ENCODE results near the gene MCF2L.
"Not testable (repeated sequence)": the region's sequence is repeated elsewhere in the genome, so short reads cannot be mapped to it uniquely, and the experiment has no call there.

MCF2L gene

GRCh38 chr13:113075711-113076110 lies 106.7 kb downstream of the MCF2L start:
- no peak overlapping the region for H3K4me3 Mint-ChIP-seq
- H3K36me3 Mint-ChIP-seq (ENCODE audit: low read depth), result no peaks in the 10 kb centered on the region
- H3K27ac Mint-ChIP-seq, result no peak overlapping the region
- H3K4me1 Mint-ChIP-seq (ENCODE audit: low read depth), result no peaks in the 10 kb centered on the region
- H3K27me3 Mint-ChIP-seq (ENCODE audit: low read depth), result peaks cover 4% of the 10 kb centered on the region
- H3K9me3 Mint-ChIP-seq, result no peaks in the 10 kb centered on the region

- Mint-ChIP-seq H3K4me1 (ENCODE audit: low read depth) (no peaks in the 10 kb centered on the region), H3K9me3 (no peaks in the 10 kb centered on the region), H3K27ac (no peak overlapping the region), H3K36me3 (ENCODE audit: low read depth) (no peaks in the 10 kb centered on the region), H3K4me3 (no peak overlapping the region), H3K27me3 (ENCODE audit: low read depth) (peaks cover 4% of the 10 kb centered on the region)
These were observed 107.8 kb downstream of the MCF2L start for GRCh38 chr13:113076681-113077401.

GRCh38 chr13:113077566-113077952 lies 108.5 kb downstream of the MCF2L start:
- Mint-ChIP-seq H3K4me3 (no peak overlapping the region), H3K9me3 (no peaks in the 10 kb centered on the region), H3K36me3 (ENCODE audit: low read depth) (no peaks in the 10 kb centered on the region), H3K4me1 (ENCODE audit: low read depth) (no peaks in the 10 kb centered on the region), H3K27me3 (ENCODE audit: low read depth) (peaks cover 4% of the 10 kb centered on the region), H3K27ac (no peak overlapping the region)

- H3K4me3 Mint-ChIP-seq, result no peak overlapping the region
- H3K27ac Mint-ChIP-seq, result no peak overlapping the region
- H3K27me3 Mint-ChIP-seq (ENCODE audit: low read depth), result no peaks in the 10 kb centered on the region
- H3K36me3 Mint-ChIP-seq (ENCODE audit: low read depth), result no peaks in the 10 kb centered on the region
- H3K9me3 Mint-ChIP-seq, result no peaks in the 10 kb centered on the region
- H3K4me1 Mint-ChIP-seq (ENCODE audit: low read depth), result no peaks in the 10 kb centered on the region
These were observed 109.2 kb downstream of the MCF2L start for GRCh38 chr13:113077953-113078901.

- H3K9me3 Mint-ChIP-seq, result no peaks in the 10 kb centered on the region
- no peak overlapping the region for H3K27ac Mint-ChIP-seq
- H3K27me3 Mint-ChIP-seq (ENCODE audit: low read depth), result no peaks in the 10 kb centered on the region
These were observed 110.1 kb downstream of the MCF2L start for GRCh38 chr13:113078902-113079780.

GRCh38 chr13:113079781-113080080 lies 110.7 kb downstream of the MCF2L start:
- not testable (repeated sequence) for H3K4me3 Mint-ChIP-seq; H3K4me1 Mint-ChIP-seq (ENCODE audit: low read depth); H3K36me3 Mint-ChIP-seq (ENCODE audit: low read depth); H3K27ac Mint-ChIP-seq; H3K27me3 Mint-ChIP-seq (ENCODE audit: low read depth); H3K9me3 Mint-ChIP-seq

More at GRCh38 chr13:113078902-113079780, 110.1 kb downstream of the MCF2L start:
- Mint-ChIP-seq H3K36me3 (ENCODE audit: low read depth) (no peaks in the 10 kb centered on the region), H3K4me3 (no peak overlapping the region), H3K4me1 (ENCODE audit: low read depth) (no peaks in the 10 kb centered on the region)

- no peaks in the 10 kb centered on the region for H3K9me3 Mint-ChIP-seq
- H3K4me3 Mint-ChIP-seq, result no peak overlapping the region
- H3K27me3 Mint-ChIP-seq (ENCODE audit: low read depth), result no peaks in the 10 kb centered on the region
- H3K4me1 Mint-ChIP-seq (ENCODE audit: low read depth), result no peaks in the 10 kb centered on the region
- no peaks in the 10 kb centered on the region for H3K36me3 Mint-ChIP-seq (ENCODE audit: low read depth)
- no peak overlapping the region for H3K27ac Mint-ChIP-seq
These were observed 111.4 kb downstream of the MCF2L start for GRCh38 chr13:113080361-113080831.

GRCh38 chr13:113080901-113081521 lies 112.0 kb downstream of the MCF2L start:
- Mint-ChIP-seq H3K9me3 (no peaks in the 10 kb centered on the region), H3K4me1 (ENCODE audit: low read depth) (no peaks in the 10 kb centered on the region), H3K27me3 (ENCODE audit: low read depth) (no peaks in the 10 kb centered on the region), H3K27ac (no peak overlapping the region), H3K4me3 (no peak overlapping the region), H3K36me3 (ENCODE audit: low read depth) (no peaks in the 10 kb centered on the region)

- Mint-ChIP-seq H3K36me3 (ENCODE audit: low read depth) (no peaks in the 10 kb centered on the region), H3K4me3 (no peak overlapping the region), H3K27me3 (ENCODE audit: low read depth) (no peaks in the 10 kb centered on the region), H3K27ac (no peak overlapping the region), H3K4me1 (ENCODE audit: low read depth) (no peaks in the 10 kb centered on the region), H3K9me3 (no peaks in the 10 kb centered on the region)
These were observed 113.4 kb downstream of the MCF2L start for GRCh38 chr13:113082198-113083021.

- Mint-ChIP-seq H3K27ac (no peak overlapping the region), H3K4me3 (no peak overlapping the region), H3K4me1 (ENCODE audit: low read depth) (no peaks in the 10 kb centered on the region), H3K9me3 (no peaks in the 10 kb centered on the region), H3K36me3 (ENCODE audit: low read depth) (no peaks in the 10 kb centered on the region), H3K27me3 (ENCODE audit: low read depth) (no peaks in the 10 kb centered on the region)
These were observed 114.0 kb downstream of the MCF2L start for GRCh38 chr13:113083022-113083373.

- Mint-ChIP-seq H3K27me3 (ENCODE audit: low read depth) (no peaks in the 10 kb centered on the region), H3K36me3 (ENCODE audit: low read depth) (no peaks in the 10 kb centered on the region)
These were observed 114.5 kb downstream of the MCF2L start for GRCh38 chr13:113083402-113084061.

GRCh38 chr13:113084094-113084942 lies 115.3 kb downstream of the MCF2L start:
- no peaks in the 10 kb centered on the region for H3K27me3 Mint-ChIP-seq (ENCODE audit: low read depth)
- no peak overlapping the region for H3K27ac Mint-ChIP-seq
- H3K9me3 Mint-ChIP-seq, result no peaks in the 10 kb centered on the region
- no peaks in the 10 kb centered on the region for H3K36me3 Mint-ChIP-seq (ENCODE audit: low read depth)
- no peak overlapping the region for H3K4me3 Mint-ChIP-seq
- no peaks in the 10 kb centered on the region for H3K4me1 Mint-ChIP-seq (ENCODE audit: low read depth)

More at GRCh38 chr13:113083402-113084061, 114.5 kb downstream of the MCF2L start:
- no peak overlapping the region for H3K4me3 Mint-ChIP-seq
- no peaks in the 10 kb centered on the region for H3K4me1 Mint-ChIP-seq (ENCODE audit: low read depth)
- H3K9me3 Mint-ChIP-seq, result no peaks in the 10 kb centered on the region
- H3K27ac Mint-ChIP-seq, result no peak overlapping the region
